Esophagus squamous epithelium (tissue), 5 donors: ENCODE measurements around the gene EEF1E1. TPM values are rescaled to one million over a fixed set of nuclear protein-coding genes. Genes with fewer than 3 reads are reported as not detected.

Experiments
- DNase-seq: peaks from one replicate; lab custom pipeline; 2025; lab: John Stamatoyannopoulos, UW
- H3K27ac ChIP-seq, 4 donors: fragments of 200-600 bp; sonication (generic); one replicate each; pipeline ENCODE4 v1.5.1; 2016 to 2019; ENCODE audit warnings: mild to moderate bottlenecking in 1 of 4
- H3K27me3 ChIP-seq, 4 donors: fragments of 200-600 bp; sonication (generic); 1 replicate in 3 of 4; 2 replicates in 1 of 4; pipeline versions ENCODE4 v1.5.1 to v1.6.0; 2017 to 2021; ENCODE audit warnings: antibody characterized with exemption in 1 of 4
- H3K36me3 ChIP-seq, 3 donors: fragments of 200-600 bp; sonication (generic); one replicate each; pipeline ENCODE4 v1.5.1; 2016 to 2019
- H3K4me1 ChIP-seq, 3 donors: fragments of 200-600 bp; sonication (generic); one replicate each; pipeline ENCODE4 v1.5.1; 2017 to 2019
- H3K4me3 ChIP-seq, 4 donors: fragments of 200-600 bp; sonication (generic); 1 replicate in 3 of 4; 2 replicates in 1 of 4; pipeline ENCODE4 v1.5.1; 2016 to 2019; ENCODE audit warnings: mild to moderate bottlenecking in 2 of 4, moderate library complexity in 1 of 4
- H3K9me3 ChIP-seq, 3 donors: fragments of 200-600 bp; sonication (generic); one replicate each; pipeline ENCODE4 v1.5.1; 2016 to 2019
- POLR2A ChIP-seq, 4 donors: fragments of 450-650 bp; IDR thresholded peaks; one replicate each; pipeline ENCODE4 v1.6.1; 2017; ENCODE audit warnings: antibody characterized with exemption in 4 of 4, mild to moderate bottlenecking in 4 of 4, moderate library complexity in 3 of 4
- WGBS, 2 donors: methylation state at CpG; one replicate each; pipeline ENCODE4 v1.1.5; 2018; 5-methylcytosine and 5-hydroxymethylcytosine counted together
- intact Hi-C: fragments of 100-400 bp; cut with DNase I; formaldehyde crosslinking; loops from one replicate; pipeline ENCODE4 v1.15.0; 2022
- total RNA-seq, 4 donors: library from RNA; depleted of rRNA; stranded (reverse); fragments of >200 nt; gene quantifications; one replicate each; pipeline ENCODE4 v1.1.0, GENCODE V29; 2016
- TF ChIP-seq, protein P1 (sequence below), 6 experiments: fragments of 450-650 bp in 4 of 6; fragments of 200-600 bp in 2 of 6; sonication (generic) in 2 of 6; IDR thresholded peaks; one replicate each; pipeline ENCODE4 v1.5.1; 2016 to 2019; ENCODE audit warnings: antibody characterized with exemption in 6 of 6, mild to moderate bottlenecking in 4 of 6, moderate library complexity in 4 of 6
- donor health status: DM: yes; HTN: yes; CAD: no.

The EEF1E1 gene
- total RNA-seq, 4 donors from 2014 or later: 18.6 to 67.3 (median 56.3) TPM

GRCh38 chr6:8077991-8078390 is 24.4 kb downstream of the EEF1E1 start:
- intact Hi-C loops: no loop called here
- no peak overlapping the region for H3K27ac ChIP-seq
- H3K4me1 ChIP-seq: peaks cover 0 to 24% (median 0%) of the 10 kb centered on the region in 3 donors
- DNase-seq: no peak
- 88 to 89% methylated on average over 1 to 2 of the region's 2 CpGs for WGBS, 2 donors
- no peaks in the 10 kb centered on the region for H3K9me3 ChIP-seq
- TF ChIP-seq, protein P1, sequence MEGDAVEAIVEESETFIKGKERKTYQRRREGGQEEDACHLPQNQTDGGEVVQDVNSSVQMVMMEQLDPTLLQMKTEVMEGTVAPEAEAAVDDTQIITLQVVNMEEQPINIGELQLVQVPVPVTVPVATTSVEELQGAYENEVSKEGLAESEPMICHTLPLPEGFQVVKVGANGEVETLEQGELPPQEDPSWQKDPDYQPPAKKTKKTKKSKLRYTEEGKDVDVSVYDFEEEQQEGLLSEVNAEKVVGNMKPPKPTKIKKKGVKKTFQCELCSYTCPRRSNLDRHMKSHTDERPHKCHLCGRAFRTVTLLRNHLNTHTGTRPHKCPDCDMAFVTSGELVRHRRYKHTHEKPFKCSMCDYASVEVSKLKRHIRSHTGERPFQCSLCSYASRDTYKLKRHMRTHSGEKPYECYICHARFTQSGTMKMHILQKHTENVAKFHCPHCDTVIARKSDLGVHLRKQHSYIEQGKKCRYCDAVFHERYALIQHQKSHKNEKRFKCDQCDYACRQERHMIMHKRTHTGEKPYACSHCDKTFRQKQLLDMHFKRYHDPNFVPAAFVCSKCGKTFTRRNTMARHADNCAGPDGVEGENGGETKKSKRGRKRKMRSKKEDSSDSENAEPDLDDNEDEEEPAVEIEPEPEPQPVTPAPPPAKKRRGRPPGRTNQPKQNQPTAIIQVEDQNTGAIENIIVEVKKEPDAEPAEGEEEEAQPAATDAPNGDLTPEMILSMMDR (IDR thresholded peaks at IDR 0.05): no peak
- no peak for TF ChIP-seq POLR2A (IDR thresholded peaks at IDR 0.05)
- H3K27me3 ChIP-seq: no peaks in the 10 kb centered on the region
- H3K36me3 ChIP-seq: peaks cover 0 to 12% (median 0%) of the 10 kb centered on the region in 3 donors
- no peak overlapping the region for H3K4me3 ChIP-seq

DNA sequence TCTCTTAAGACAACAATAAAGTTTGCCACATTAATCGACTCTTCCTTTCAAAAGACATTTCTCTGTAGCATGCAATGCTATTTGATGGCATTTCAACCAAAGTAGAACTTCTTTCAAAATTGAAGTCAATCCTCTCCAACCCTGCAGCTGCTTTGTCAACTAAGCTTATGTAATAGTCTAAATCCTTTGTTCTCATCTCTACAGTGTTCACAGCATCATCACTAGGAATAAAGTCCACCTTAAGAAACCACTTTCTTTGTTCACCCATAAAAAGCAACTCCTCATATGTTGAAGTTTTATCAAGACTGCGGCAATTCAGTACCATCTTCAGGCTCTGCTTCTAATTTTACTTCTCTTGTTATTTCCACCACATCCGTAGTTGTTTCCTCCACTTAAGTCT is 26.6 kb downstream of the EEF1E1 start:
- Histone ChIP-seq H3K4me1 (peaks cover 0 to 12% (median 0%) of the 10 kb centered on the region in 3 donors), H3K9me3 (no peaks in the 10 kb centered on the region), H3K27me3 (no peaks in the 10 kb centered on the region), H3K36me3 (peaks cover 0 to 11% (median 0%) of the 10 kb centered on the region in 3 donors), H3K27ac (no peak overlapping the region), H3K4me3 (no peak overlapping the region)
- no peak for DNase-seq
- intact Hi-C loops: no loop called here
- 65 to 80% methylated on average over 3 of the region's 3 CpGs for WGBS, 2 donors
- TF ChIP-seq, protein P1 (IDR thresholded peaks at IDR 0.05): no peak
- TF ChIP-seq POLR2A (IDR thresholded peaks at IDR 0.05): no peak

DNA sequence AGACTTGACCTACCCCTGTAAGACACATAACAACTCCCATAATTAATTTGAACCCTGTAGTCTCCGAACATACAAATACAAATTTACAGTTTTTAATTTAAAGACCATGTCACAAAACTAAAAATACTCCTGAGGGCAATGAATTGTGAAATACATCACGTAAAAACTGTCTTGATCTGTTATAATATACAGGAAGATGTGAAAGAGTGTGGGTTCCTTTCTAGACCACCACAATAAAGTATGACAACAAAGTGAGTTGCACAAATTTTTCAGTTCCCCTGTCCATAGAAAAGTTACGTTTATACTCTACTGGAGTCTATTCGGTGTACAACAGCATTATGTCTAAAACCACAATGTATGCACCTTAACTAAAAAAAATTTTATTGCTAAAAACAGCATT is 27.2 kb downstream of the EEF1E1 start:
- no peaks in the 10 kb centered on the region for H3K9me3 ChIP-seq
- 74 to 85% methylated on average over 4 of the region's 4 CpGs for WGBS, 2 donors
- no peaks in the 10 kb centered on the region for H3K27me3 ChIP-seq
- DNase-seq: no peak
- no peak for TF ChIP-seq POLR2A (IDR thresholded peaks at IDR 0.05)
- TF ChIP-seq, protein P1 (IDR thresholded peaks at IDR 0.05): no peak
- no peak overlapping the region for H3K4me3 ChIP-seq
- peaks cover 0 to 8% (median 0%) of the 10 kb centered on the region in 3 donors for H3K36me3 ChIP-seq
- intact Hi-C loops: no loop called here
- no peak overlapping the region for H3K27ac ChIP-seq
- peaks cover 0 to 6% (median 0%) of the 10 kb centered on the region in 3 donors for H3K4me1 ChIP-seq

DNA sequence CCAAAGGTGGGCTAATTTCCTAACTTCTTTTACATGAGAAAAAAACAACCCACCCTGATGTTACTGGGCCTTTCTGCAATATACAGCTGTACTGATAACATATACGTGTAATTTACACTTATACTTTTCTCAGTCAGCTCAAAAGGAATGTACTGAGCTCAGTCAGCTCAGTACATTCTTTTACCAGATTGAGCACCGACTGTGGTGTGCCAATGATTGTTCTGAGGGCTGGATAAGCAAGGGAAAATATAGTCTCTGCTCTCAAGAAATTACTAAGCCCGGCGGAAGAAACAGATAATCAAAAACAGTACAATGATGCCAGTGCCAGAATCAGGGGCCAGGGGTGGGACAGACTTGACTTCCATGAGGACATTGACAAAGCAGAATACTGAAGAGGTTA is 28.1 kb downstream of the EEF1E1 start:
- no peaks in the 10 kb centered on the region for H3K4me1 ChIP-seq
- H3K4me3 ChIP-seq: no peak overlapping the region
- no peak for DNase-seq
- peaks cover 0 to 8% (median 0%) of the 10 kb centered on the region in 3 donors for H3K36me3 ChIP-seq
- whole genome bisulfite sequencing, 2 donors: 77 to 79% methylated on average over 4 of the region's 4 CpGs
- H3K27me3 ChIP-seq: no peaks in the 10 kb centered on the region
- TF ChIP-seq, protein P1 (IDR thresholded peaks at IDR 0.05): no peak
- no peak for TF ChIP-seq POLR2A (IDR thresholded peaks at IDR 0.05)
- intact Hi-C loops: no loop called here
- no peak overlapping the region for H3K27ac ChIP-seq
- H3K9me3 ChIP-seq: no peaks in the 10 kb centered on the region

DNA sequence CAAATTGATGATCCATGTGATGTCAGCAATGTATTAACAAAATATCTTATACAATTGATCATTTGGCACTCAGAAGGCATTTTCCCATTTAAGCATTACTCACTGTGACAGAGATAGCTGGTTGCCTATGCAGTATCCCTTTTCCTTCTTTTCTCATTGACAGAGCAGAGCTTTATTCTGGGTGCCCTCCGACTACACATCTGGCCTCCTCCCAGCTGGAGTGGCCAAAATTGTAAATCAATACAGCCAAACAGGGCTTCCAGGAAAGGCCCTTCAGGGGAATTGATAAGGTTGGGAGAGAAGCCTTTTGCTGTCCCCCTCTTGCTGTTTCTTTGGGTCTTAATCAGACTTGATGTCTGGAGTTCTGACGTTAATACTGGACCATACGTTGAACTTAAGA is 28.6 kb downstream of the EEF1E1 start:
- 77 to 86% methylated on average over 3 of the region's 3 CpGs for WGBS, 2 donors
- no peaks in the 10 kb centered on the region for H3K4me1 ChIP-seq
- intact Hi-C loops: no loop called here
- no peak overlapping the region for H3K4me3 ChIP-seq
- no peaks in the 10 kb centered on the region for H3K27me3 ChIP-seq
- H3K36me3 ChIP-seq: peaks cover 0 to 8% (median 0%) of the 10 kb centered on the region in 3 donors
- TF ChIP-seq, protein P1 (IDR thresholded peaks at IDR 0.05): no peak
- no peak for TF ChIP-seq POLR2A (IDR thresholded peaks at IDR 0.05)
- H3K9me3 ChIP-seq: no peaks in the 10 kb centered on the region
- no peak overlapping the region for H3K27ac ChIP-seq
- no peak for DNase-seq
